Right atrium auricular region (tissue), 2 donors: Measurements from ENCODE around the gene ACSM3. TPM values are rescaled to one million over a fixed set of nuclear protein-coding genes. Genes with fewer than 3 reads are reported as not detected.

Experiments used
- DNase-seq: peaks from one replicate; pipeline ENCODE4 v3.0.0-alpha.2; 2019; ENCODE audit warnings: low spot score
- H3K27ac ChIP-seq, 2 donors: fragments of 200-600 bp; sonication (generic); 1 replicate in 1 of 2; 2 replicates in 1 of 2; pipeline ENCODE4 v1.5.1; 2016 to 2019
- H3K27me3 ChIP-seq, 2 donors: fragments of 200-600 bp; sonication (generic); one replicate each; pipeline versions ENCODE4 v1.5.1 to v1.6.0; 2017 to 2019
- H3K36me3 ChIP-seq: fragments of 200-600 bp; sonication (generic); one replicate; pipeline ENCODE4 v1.5.1; 2016
- H3K4me1 ChIP-seq, 2 donors: fragments of 200-600 bp; sonication (generic); one replicate each; pipeline versions ENCODE4 v1.5.1 to v1.6.0; 2017 to 2019
- H3K4me3 ChIP-seq, 2 donors: fragments of 200-600 bp; sonication (generic); 1 replicate in 1 of 2; 2 replicates in 1 of 2; pipeline ENCODE4 v1.5.1; 2017 to 2019; ENCODE audit warnings: mild to moderate bottlenecking in 1 of 2, moderate library complexity in 1 of 2
- H3K9me3 ChIP-seq, 2 donors: fragments of 200-600 bp; sonication (generic); one replicate each; pipeline ENCODE4 v1.5.1; 2019
- CTCF ChIP-seq, 2 donors: fragments of 200-600 bp; sonication (generic); IDR thresholded peaks; one replicate each; pipeline ENCODE4 v1.5.1; 2019; ENCODE audit warnings: antibody characterized with exemption in 2 of 2
- total RNA-seq, 2 donors: library from RNA; depleted of rRNA; stranded (reverse); fragments of >200 nt; gene quantifications; one replicate each; pipeline ENCODE4 v1.1.0, GENCODE V29; 2016

The ACSM3 gene
- total RNA-seq, 2 donors from 2014 or later: 15.8 to 27.0 TPM

DNA sequence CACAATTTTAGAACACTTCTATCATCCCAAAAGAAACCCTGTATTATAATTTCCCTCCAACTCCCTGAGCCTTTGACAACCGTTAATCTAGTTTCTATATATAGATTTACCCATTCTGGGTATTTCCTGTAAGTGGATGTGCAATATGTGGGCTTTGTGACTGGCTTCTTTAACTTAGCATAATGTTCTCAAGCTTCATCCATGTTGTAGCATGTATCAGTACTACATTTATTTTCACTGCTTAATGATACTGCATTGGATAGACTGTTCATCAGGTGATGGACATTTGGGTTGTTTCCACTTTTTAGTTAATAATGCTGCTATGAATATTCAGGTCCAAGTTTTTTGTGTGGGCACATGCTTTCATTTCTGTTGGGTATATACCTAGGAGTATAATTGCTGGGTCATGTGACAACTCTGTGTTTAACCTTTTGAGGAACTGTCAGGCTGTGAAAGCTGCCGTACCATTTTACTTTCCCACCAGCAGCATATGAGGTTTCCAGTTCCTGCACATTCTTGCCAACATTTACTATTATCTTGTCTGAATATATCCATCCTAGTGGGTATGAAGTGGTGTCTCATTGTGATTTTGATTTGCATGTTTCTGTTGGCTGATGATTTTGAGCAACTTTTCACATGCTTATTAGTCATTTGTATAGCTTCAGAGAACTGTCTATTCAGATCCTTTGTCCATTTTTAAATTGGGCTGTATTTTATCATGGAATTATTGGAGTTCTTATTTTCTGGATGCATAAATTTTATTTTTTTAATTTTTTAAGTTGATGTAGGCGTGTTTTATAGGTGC lies 58.9 kb downstream of the ACSM3 start:
- no peaks in the 10 kb centered on the region for H3K36me3 ChIP-seq
- no peak for DNase-seq
- no peak overlapping the region for H3K4me3 ChIP-seq
- no peak overlapping the region for H3K27ac ChIP-seq
- no peaks in the 10 kb centered on the region for H3K27me3 ChIP-seq
- H3K9me3 ChIP-seq: no peaks in the 10 kb centered on the region
- H3K4me1 ChIP-seq: peaks cover 0 to 7% of the 10 kb centered on the region in 2 donors
- no peak for TF ChIP-seq CTCF (IDR thresholded peaks at IDR 0.05)

- H3K27me3 ChIP-seq: no peaks in the 10 kb centered on the region
- no peaks in the 10 kb centered on the region for H3K9me3 ChIP-seq
- H3K27ac ChIP-seq: no peak overlapping the region
- TF ChIP-seq CTCF (IDR thresholded peaks at IDR 0.05): no peak
- H3K36me3 ChIP-seq: no peaks in the 10 kb centered on the region
- H3K4me3 ChIP-seq: no peak overlapping the region
- H3K4me1 ChIP-seq: peaks cover 0 to 7% of the 10 kb centered on the region in 2 donors
- DNase-seq: no peak
Measured at GRCh38 chr16:20826039-20826566, 62.3 kb downstream of the ACSM3 start.

DNA sequence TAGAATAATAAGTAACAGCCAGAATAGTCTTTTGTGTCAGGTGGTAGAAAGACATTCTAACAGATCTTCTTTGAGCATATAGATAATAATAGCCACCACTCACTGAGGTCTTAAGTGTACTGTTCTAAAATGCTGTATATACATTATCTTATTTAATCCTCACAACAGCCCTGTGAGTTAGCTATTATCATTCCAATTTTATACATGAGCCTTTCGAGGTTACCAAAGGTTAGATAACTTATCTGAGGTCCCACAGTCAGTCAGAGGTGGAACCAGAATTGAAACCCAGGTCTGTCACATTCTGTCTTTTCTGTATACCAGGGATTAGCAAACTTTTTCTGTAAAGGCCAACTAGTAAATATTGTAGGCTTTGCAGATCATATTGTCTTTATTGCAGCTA lies 65.7 kb downstream of the ACSM3 start:
- H3K27ac ChIP-seq: no peak overlapping the region
- no peak for TF ChIP-seq CTCF (IDR thresholded peaks at IDR 0.05)
- H3K9me3 ChIP-seq: no peaks in the 10 kb centered on the region
- no peaks in the 10 kb centered on the region for H3K27me3 ChIP-seq
- peaks cover 0 to 7% of the 10 kb centered on the region in 2 donors for H3K4me1 ChIP-seq
- no peaks in the 10 kb centered on the region for H3K36me3 ChIP-seq
- H3K4me3 ChIP-seq: no peak overlapping the region
- DNase-seq: no peak

DNA sequence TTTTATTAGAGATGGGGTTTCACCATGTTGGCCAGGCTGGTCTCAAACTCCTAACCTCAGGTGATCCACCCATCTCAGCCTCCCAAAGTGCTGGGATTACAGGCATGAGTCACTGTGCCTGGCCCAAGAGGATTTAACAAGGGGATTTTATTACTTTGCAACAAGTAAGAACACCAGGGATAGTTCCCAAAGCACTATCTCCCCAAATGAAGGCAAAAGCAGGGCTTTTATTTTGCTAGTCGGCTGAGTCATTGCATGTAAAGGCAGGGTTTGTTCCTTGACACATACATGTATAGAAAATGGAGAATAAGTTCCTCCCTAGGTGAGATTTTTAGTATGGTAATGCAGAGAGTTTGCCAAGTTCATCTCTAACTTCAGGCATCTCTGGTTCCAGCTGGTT lies 66.6 kb downstream of the ACSM3 start:
- Histone ChIP-seq H3K27me3 (no peaks in the 10 kb centered on the region), H3K36me3 (no peaks in the 10 kb centered on the region), H3K27ac (no peak overlapping the region), H3K4me3 (no peak overlapping the region), H3K4me1 (peaks cover 0 to 7% of the 10 kb centered on the region in 2 donors), H3K9me3 (no peaks in the 10 kb centered on the region)
- DNase-seq: no peak
- TF ChIP-seq CTCF (IDR thresholded peaks at IDR 0.05): no peak

DNA sequence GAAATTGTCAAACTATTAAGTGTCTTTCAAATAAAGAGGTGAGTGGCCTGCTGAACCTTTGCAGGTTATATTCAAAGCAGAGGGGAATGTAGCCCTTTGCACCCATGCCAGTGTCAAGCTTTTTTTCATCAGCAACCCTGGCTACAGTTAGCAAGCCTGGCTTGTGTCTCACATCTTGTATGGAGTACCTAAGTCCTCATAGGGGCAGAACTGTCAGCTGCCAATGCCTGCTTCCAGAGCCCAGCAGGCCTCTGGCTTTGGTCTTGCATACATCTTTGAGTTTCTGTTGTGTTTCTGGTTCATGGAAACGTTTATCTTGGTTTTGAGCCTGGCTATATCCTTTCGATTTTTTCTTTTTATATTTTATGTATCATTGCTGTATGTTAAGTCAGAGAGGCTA lies 69.3 kb downstream of the ACSM3 start:
- Histone ChIP-seq H3K27ac (no peak overlapping the region), H3K36me3 (no peaks in the 10 kb centered on the region), H3K4me3 (no peak overlapping the region), H3K27me3 (no peaks in the 10 kb centered on the region), H3K9me3 (no peaks in the 10 kb centered on the region), H3K4me1 (no peaks in the 10 kb centered on the region)
- DNase-seq: no peak
- TF ChIP-seq CTCF (IDR thresholded peaks at IDR 0.05): no peak
